IMR-90 (cell line): ENCODE results near the gene GDNF.

Experiments used
- MAFK ChIP-seq: IDR thresholded peaks from 2 replicates; pipeline ENCODE4 v1.6.1; 2012; ENCODE audit warnings: low read depth, low read length, improper control_type of control experiment
- TF ChIP-seq, protein P1 (sequence below): conservative IDR thresholded peaks from 2 replicates; pipeline ENCODE4 v1.5.1; 2012; ENCODE audit warnings: mild to moderate bottlenecking, low read depth, low read length, improper control_type of control experiment

GRCh38 chr5:37844009-37844408 lies 4.2 kb upstream of the GDNF start:
- TF ChIP-seq, protein P1, sequence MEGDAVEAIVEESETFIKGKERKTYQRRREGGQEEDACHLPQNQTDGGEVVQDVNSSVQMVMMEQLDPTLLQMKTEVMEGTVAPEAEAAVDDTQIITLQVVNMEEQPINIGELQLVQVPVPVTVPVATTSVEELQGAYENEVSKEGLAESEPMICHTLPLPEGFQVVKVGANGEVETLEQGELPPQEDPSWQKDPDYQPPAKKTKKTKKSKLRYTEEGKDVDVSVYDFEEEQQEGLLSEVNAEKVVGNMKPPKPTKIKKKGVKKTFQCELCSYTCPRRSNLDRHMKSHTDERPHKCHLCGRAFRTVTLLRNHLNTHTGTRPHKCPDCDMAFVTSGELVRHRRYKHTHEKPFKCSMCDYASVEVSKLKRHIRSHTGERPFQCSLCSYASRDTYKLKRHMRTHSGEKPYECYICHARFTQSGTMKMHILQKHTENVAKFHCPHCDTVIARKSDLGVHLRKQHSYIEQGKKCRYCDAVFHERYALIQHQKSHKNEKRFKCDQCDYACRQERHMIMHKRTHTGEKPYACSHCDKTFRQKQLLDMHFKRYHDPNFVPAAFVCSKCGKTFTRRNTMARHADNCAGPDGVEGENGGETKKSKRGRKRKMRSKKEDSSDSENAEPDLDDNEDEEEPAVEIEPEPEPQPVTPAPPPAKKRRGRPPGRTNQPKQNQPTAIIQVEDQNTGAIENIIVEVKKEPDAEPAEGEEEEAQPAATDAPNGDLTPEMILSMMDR = no peak
- TF ChIP-seq MAFK = no peak
